DOHH2 (cell line): ENCODE results near the gene NFIX.

Experiments
- H3F3A ChIP-seq: fragments of 200-600 bp; sonication (generic), shearing (Covaris generic); 2 replicates; pipeline ENCODE4 v1.6.0; 2016; ENCODE audit warnings: antibody characterized with exemption, mild to moderate bottlenecking; ENCODE audit not compliant: control insufficient read depth, insufficient read depth
- H3K27ac ChIP-seq: fragments of 200-600 bp; sonication (generic); 2 replicates; pipeline ENCODE4 v1.5.1; 2014; ENCODE audit warnings: low read depth, mild to moderate bottlenecking, low read length, moderate library complexity
- H3K27me3 ChIP-seq: fragments of 200-600 bp; sonication (generic); 2 replicates; pipeline ENCODE4 v1.6.1; 2014; ENCODE audit warnings: mild to moderate bottlenecking, low read length, mixed read lengths; ENCODE audit not compliant: control insufficient read depth
- H3K36me3 ChIP-seq: fragments of 200-600 bp; sonication (generic); 2 replicates; pipeline ENCODE4 v1.6.1; 2014; ENCODE audit warnings: mild to moderate bottlenecking, low read length, moderate library complexity, mixed read lengths; ENCODE audit not compliant: control insufficient read depth
- H3K4me1 ChIP-seq: fragments of 200-600 bp; sonication (generic); 2 replicates; pipeline ENCODE4 v1.6.1; 2014; ENCODE audit warnings: mild to moderate bottlenecking, low read length, mixed read lengths; ENCODE audit not compliant: control insufficient read depth
- H3K4me2 ChIP-seq: fragments of 200-600 bp; sonication (generic); 2 replicates; pipeline ENCODE4 v1.6.0; 2014; ENCODE audit warnings: mild to moderate bottlenecking, low read length, moderate library complexity
- H3K4me3 ChIP-seq: fragments of 200-600 bp; sonication (generic); 2 replicates; pipeline ENCODE4 v1.5.1; 2014; ENCODE audit warnings: mild to moderate bottlenecking, low read length, mixed read lengths
- H3K79me2 ChIP-seq: fragments of 200-600 bp; sonication (generic); 2 replicates; pipeline ENCODE4 v1.6.1; 2014; ENCODE audit warnings: mild to moderate bottlenecking, low read length, mixed read lengths; ENCODE audit not compliant: control insufficient read depth
- H3K9me2 ChIP-seq: fragments of 200-600 bp; sonication (generic); replicated peaks from 2 replicates; pipeline ENCODE4 v1.6.1; 2014; ENCODE audit warnings: mild to moderate bottlenecking, low read length, mixed read lengths; ENCODE audit not compliant: control insufficient read depth
- H3K9me3 ChIP-seq: fragments of 200-600 bp; sonication (generic); 2 replicates; pipeline ENCODE4 v1.6.1; 2014; ENCODE audit warnings: antibody characterized with exemption, low read length, mixed read lengths; ENCODE audit not compliant: control insufficient read depth, insufficient read depth
- H4K20me1 ChIP-seq: fragments of 200-600 bp; sonication (generic); 2 replicates; pipeline ENCODE4 v1.6.0; 2014; ENCODE audit warnings: low read depth, mild to moderate bottlenecking, antibody characterized with exemption, low read length, moderate library complexity; ENCODE audit not compliant: control insufficient read depth, insufficient read depth
- CTCF ChIP-seq: fragments of 200-600 bp; sonication (generic); IDR thresholded peaks from one replicate; pipeline ENCODE4 v1.5.1; 2014; ENCODE audit warnings: antibody characterized with exemption, mild to moderate bottlenecking, low read depth, low read length; ENCODE audit not compliant: poor library complexity, severe bottlenecking
- EZH2phosphoT487 ChIP-seq: fragments of 200-600 bp; sonication (generic); IDR thresholded peaks from 2 replicates; pipeline ENCODE4 v1.6.1; 2017; ENCODE audit warnings: borderline replicate concordance, mild to moderate bottlenecking, antibody characterized with exemption, low read length, moderate library complexity, mixed read lengths

Gene NFIX

GRCh38 chr19:12993562-12993961 is 1.7 kb upstream of the NFIX start:
- no peaks in the 10 kb centered on the region for H3K4me1 ChIP-seq
- no peaks in the 10 kb centered on the region for H3F3A ChIP-seq
- H3K9me2 ChIP-seq, result no peaks in the 10 kb centered on the region
- H3K4me2 ChIP-seq, result no peak overlapping the region
- no peak overlapping the region for H3K4me3 ChIP-seq
- H3K79me2 ChIP-seq, result no peaks in the 10 kb centered on the region
- TF ChIP-seq EZH2phosphoT487 (no peak), CTCF (no peak)
- H3K27ac ChIP-seq, result no peak overlapping the region
- peaks cover 22% of the 10 kb centered on the region for H3K27me3 ChIP-seq
- no peaks in the 10 kb centered on the region for H3K36me3 ChIP-seq
- H4K20me1 ChIP-seq, result no peaks in the 10 kb centered on the region
- peaks cover 2% of the 10 kb centered on the region; the same call in 1 of the 2 replicates for H3K9me3 ChIP-seq

GRCh38 chr19:12995596-12996405 is 526 bp downstream of the NFIX start:
- TF ChIP-seq EZH2phosphoT487 (no peak), CTCF (no peak)
- no peaks in the 10 kb centered on the region for H4K20me1 ChIP-seq
- peak overlapping the region; percentile 27; the same call in 1 of the 2 replicates for H3K4me3 ChIP-seq
- H3K9me3 ChIP-seq, result no peaks in the 10 kb centered on the region
- H3K36me3 ChIP-seq, result no peaks in the 10 kb centered on the region
- H3K4me1 ChIP-seq, result no peaks in the 10 kb centered on the region
- H3K27ac ChIP-seq, result no peak overlapping the region
- no peaks in the 10 kb centered on the region for H3K79me2 ChIP-seq
- peak overlapping the region; percentile 43; the same call in 1 of the 2 replicates for H3K4me2 ChIP-seq
- peaks cover 22% of the 10 kb centered on the region for H3K27me3 ChIP-seq
- no peaks in the 10 kb centered on the region for H3K9me2 ChIP-seq
- no peaks in the 10 kb centered on the region for H3F3A ChIP-seq

GRCh38 chr19:12996406-12997094 is 1.3 kb downstream of the NFIX start:
- peaks cover 22% of the 10 kb centered on the region for H3K27me3 ChIP-seq
- H3K9me3 ChIP-seq, result no peaks in the 10 kb centered on the region
- H3F3A ChIP-seq, result no peaks in the 10 kb centered on the region
- no peaks in the 10 kb centered on the region for H4K20me1 ChIP-seq
- TF ChIP-seq CTCF (no peak), EZH2phosphoT487 (no peak)
- H3K27ac ChIP-seq, result no peak overlapping the region
- no peaks in the 10 kb centered on the region for H3K4me1 ChIP-seq
- no peaks in the 10 kb centered on the region for H3K9me2 ChIP-seq
- no peaks in the 10 kb centered on the region for H3K36me3 ChIP-seq
- no peak overlapping the region; the same call in 1 of the 2 replicates for H3K4me3 ChIP-seq
- H3K4me2 ChIP-seq, result no peak overlapping the region
- H3K79me2 ChIP-seq, result no peaks in the 10 kb centered on the region
